Hepatocyte (in vitro differentiated cells): Measurements from ENCODE around the gene SNRPB. TPM values are rescaled to one million over a fixed set of nuclear protein-coding genes. Genes with fewer than 3 reads are reported as not detected.

ENCODE experiments used
- DNase-seq: peaks from one replicate; pipeline ENCODE4 v3.0.0-alpha.2; 2016; ENCODE audit warnings: low spot score
- H2AFZ ChIP-seq: fragments of 200-600 bp; sonication (generic); 2 replicates; pipeline ENCODE4 v1.6.0; 2016; ENCODE audit warnings: antibody characterized with exemption, mild to moderate bottlenecking
- H3K27ac ChIP-seq: fragments of 200-600 bp; sonication (generic); 2 replicates; pipeline ENCODE4 v1.5.1; 2016; ENCODE audit warnings: mild to moderate bottlenecking
- H3K27me3 ChIP-seq: fragments of 200-600 bp; sonication (generic); 2 replicates; pipeline ENCODE4 v1.6.1; 2016
- H3K36me3 ChIP-seq: fragments of 200-600 bp; sonication (generic); replicated peaks from 2 replicates; pipeline ENCODE4 v1.5.1; 2016; ENCODE audit warnings: low read depth; ENCODE audit not compliant: insufficient read depth
- H3K4me1 ChIP-seq: fragments of 200-600 bp; sonication (generic); 2 replicates; pipeline ENCODE4 v1.5.1; 2016; ENCODE audit warnings: mild to moderate bottlenecking, moderate library complexity; ENCODE audit not compliant: insufficient read depth
- H3K4me2 ChIP-seq: fragments of 200-600 bp; sonication (generic); 2 replicates; pipeline ENCODE4 v1.6.0; 2016
- H3K4me3 ChIP-seq: fragments of 200-600 bp; sonication (generic); 2 replicates; pipeline ENCODE4 v1.5.1; 2016; ENCODE audit warnings: mild to moderate bottlenecking
- H3K79me2 ChIP-seq: fragments of 200-600 bp; sonication (generic); 2 replicates; pipeline ENCODE4 v1.6.0; 2017; ENCODE audit warnings: mild to moderate bottlenecking
- H3K9me2 ChIP-seq: fragments of 200-600 bp; sonication (generic); replicated peaks from 2 replicates; pipeline ENCODE4 v1.6.0; 2017; ENCODE audit warnings: mild to moderate bottlenecking; ENCODE audit not compliant: insufficient read depth
- H3K9me3 ChIP-seq: fragments of 200-600 bp; sonication (generic); 2 replicates; pipeline ENCODE4 v1.5.1; 2016; ENCODE audit warnings: low read depth, mild to moderate bottlenecking
- H4K20me1 ChIP-seq: fragments of 200-600 bp; sonication (generic); 2 replicates; pipeline ENCODE4 v1.6.0; 2016; ENCODE audit warnings: mild to moderate bottlenecking; ENCODE audit not compliant: insufficient read depth, poor library complexity, severe bottlenecking
- CTCF ChIP-seq: fragments of 200-600 bp; sonication (generic); IDR thresholded peaks from 2 replicates; pipeline ENCODE4 v1.5.1; 2016; ENCODE audit warnings: antibody characterized with exemption, mild to moderate bottlenecking; ENCODE audit not compliant: poor library complexity
- EZH2 ChIP-seq: fragments of 200-600 bp; sonication (generic); IDR thresholded peaks from 2 replicates; pipeline ENCODE4 v1.6.1; 2016; ENCODE audit warnings: antibody characterized with exemption, mild to moderate bottlenecking, borderline replicate concordance
- EZH2phosphoT487 ChIP-seq: fragments of 200-600 bp; sonication (generic); IDR thresholded peaks from one replicate; pipeline ENCODE4 v1.6.1; 2018; ENCODE audit warnings: antibody characterized with exemption, mild to moderate bottlenecking, low read depth, moderate library complexity; ENCODE audit not compliant: unreplicated experiment, severe bottlenecking
- WGBS: methylation state at CpG from one replicate; pipeline ENCODE4 v1.1.6; 2016; ENCODE audit warnings: low lambda C conversion rate; ENCODE audit errors: missing lambda C conversion rate; 5-methylcytosine and 5-hydroxymethylcytosine counted together
- polyA plus RNA-seq: library from polyadenylated mRNA; unstranded; fragments of >200 nt; fragmentation: Nextera tagmentation; extraction: Ambion mirVana; gene quantifications from 2 replicates; pipeline ENCODE4 v1.2.1, GENCODE V29; 2016
- total RNA-seq: library from RNA; depleted of rRNA; stranded (reverse); fragments of >200 nt; gene quantifications from 2 replicates; pipeline ENCODE4 v1.2.3, GENCODE V29; 2014

The SNRPB gene
- total RNA-seq (187 and 219 TPM in 2 replicates), polyA plus RNA-seq (201 and 213 TPM in 2 replicates)

- peaks cover 34% of the 10 kb centered on the region for H4K20me1 ChIP-seq
- peak; percentile 99 for DNase-seq
- H3K9me2 ChIP-seq, result no peaks in the 10 kb centered on the region
- H3K9me3 ChIP-seq, result no peaks in the 10 kb centered on the region
- peak within 1 kb of the TSS; percentile 86 for H3K4me2 ChIP-seq
- H2AFZ ChIP-seq, result peak within 1 kb of the TSS; percentile 66
- WGBS, result 1% methylated on average over 53 of the region's 53 CpGs
- peaks cover 49% of the 10 kb centered on the region for H3K79me2 ChIP-seq
- H3K27me3 ChIP-seq, result no peaks in the 10 kb centered on the region
- no peaks in the 10 kb centered on the region for H3K36me3 ChIP-seq
- TF ChIP-seq CTCF (no peak), EZH2 (no peak), EZH2phosphoT487 (no peak)
- H3K4me1 ChIP-seq, result peaks cover 5% of the 10 kb centered on the region
- peak within 1 kb of the TSS; percentile 62 for H3K4me3 ChIP-seq
- peak within 1 kb of the TSS; percentile 96 for H3K27ac ChIP-seq
Observed at GRCh38 chr20:2470423-2471193, at the start of gene SNRPB. Gene SNRPB (minus strand): TSS chr20:2470789. CDS start chr20:2470690, 99 bp downstream.

DNA sequence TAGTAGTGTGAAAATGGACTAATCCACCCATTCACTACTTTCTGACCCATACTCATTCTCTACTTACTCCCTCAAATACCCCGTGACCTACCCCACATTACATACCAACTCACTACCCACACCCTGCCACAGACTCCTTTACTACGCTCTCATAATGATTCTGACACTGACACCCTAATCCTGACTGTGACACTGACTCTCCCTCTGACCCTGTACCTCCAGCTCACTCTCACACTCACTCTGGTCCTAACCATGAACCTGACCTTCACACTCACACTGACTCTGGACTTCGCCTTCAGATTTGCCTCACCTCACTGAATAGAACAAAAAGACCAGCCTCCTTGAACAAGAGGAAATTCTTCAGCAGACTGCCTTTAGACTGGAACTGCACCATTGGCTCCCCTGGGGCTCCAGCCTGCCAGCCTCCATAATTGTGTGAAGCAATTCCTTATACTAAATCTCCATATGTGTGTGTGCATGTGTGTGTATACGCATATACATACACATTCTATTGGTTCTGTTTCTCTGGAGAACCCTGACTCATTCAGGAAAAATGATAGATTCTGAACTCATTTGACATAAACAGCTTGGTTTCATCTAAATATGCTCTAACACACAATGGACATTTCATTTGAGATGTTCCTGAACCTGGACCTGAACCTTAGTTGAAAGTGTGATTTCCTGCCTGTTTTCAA, 48.7 kb upstream of the SNRPB start:
- no peak for DNase-seq
- Histone ChIP-seq H3K4me1 (no peaks in the 10 kb centered on the region), H4K20me1 (no peaks in the 10 kb centered on the region), H3K79me2 (no peaks in the 10 kb centered on the region), H3K36me3 (no peaks in the 10 kb centered on the region), H3K27me3 (no peaks in the 10 kb centered on the region), H2AFZ (no peak overlapping the region), H3K4me2 (no peak overlapping the region), H3K9me3 (no peaks in the 10 kb centered on the region), H3K27ac (no peak overlapping the region), H3K9me2 (no peaks in the 10 kb centered on the region), H3K4me3 (no peak overlapping the region)
- no peak for TF ChIP-seq EZH2phosphoT487
- no peak for TF ChIP-seq CTCF
- TF ChIP-seq EZH2, result no peak
- WGBS, result 83% methylated on average over 4 of the region's 4 CpGs

GRCh38 chr20:2518558-2518957, 48.0 kb upstream of the SNRPB start:
- Histone ChIP-seq H3K4me3 (no peak overlapping the region), H3K9me3 (no peaks in the 10 kb centered on the region), H3K27ac (no peak overlapping the region), H2AFZ (no peak overlapping the region), H3K4me1 (no peaks in the 10 kb centered on the region), H4K20me1 (no peaks in the 10 kb centered on the region), H3K4me2 (no peak overlapping the region), H3K9me2 (no peaks in the 10 kb centered on the region), H3K36me3 (no peaks in the 10 kb centered on the region), H3K79me2 (no peaks in the 10 kb centered on the region), H3K27me3 (no peaks in the 10 kb centered on the region)
- TF ChIP-seq CTCF (no peak), EZH2 (no peak), EZH2phosphoT487 (no peak)
- 80% methylated on average over 4 of the region's 4 CpGs for WGBS
- no peak for DNase-seq
